GM12878 (cell line): ENCODE results near the gene RALGPS1. TPM values are rescaled to one million over a fixed set of nuclear protein-coding genes. Genes with fewer than 3 reads are reported as not detected.

Source experiments
- ATAC-seq: fragments of 200-7000 bp; cut with Tn5 transposase; 3 replicates; pipeline ENCODE4 v1.9.1; 2020; ENCODE audit warnings: mild to moderate bottlenecking, moderate library complexity
- BruUV-seq: library from RNA; stranded (reverse); fragments of 400-500 nt; replicated peaks from 2 replicates; lab custom pipeline; 2021; lab: Mats Ljungman, UMichigan
- CTCF ChIA-PET: fragments of 300-600 bp; sonication (Branson Sonifier 250); formaldehyde crosslinking; extraction: SDS; loops from one replicate; lab custom pipeline; 2021; ENCODE audit warnings: inconsistent platforms; lab: Yijun Ruan, JAX
- POLR2A ChIA-PET: fragments of 350-600 bp; formaldehyde crosslinking; extraction: SDS; loops from one replicate; lab custom pipeline; 2021; ENCODE audit warnings: inconsistent platforms; lab: Charles Lee
- RAD21 ChIA-PET: fragments of 300-600 bp; sonication (Branson Sonifier 250); formaldehyde crosslinking; loops from one replicate; lab custom pipeline; 2023; ENCODE audit warnings: antibody characterized with exemption; ENCODE audit not compliant: unreplicated experiment; lab: Charles Lee
- SMC1A ChIA-PET: fragments of 300-600 bp; sonication (Branson Sonifier 250); formaldehyde crosslinking; loops from one replicate; lab custom pipeline; 2023; ENCODE audit not compliant: unreplicated experiment, uncharacterized antibody; lab: Charles Lee
- DNase-seq: peaks from one replicate; pipeline ENCODE4 v3.0.0-alpha.2; 2011; ENCODE audit warnings: low read depth, low spot score
- FAIRE-seq: peaks from 3 replicates; lab custom pipeline; 2011; peaks lifted over from hg19 to GRCh38; lab: Jason Lieb, UNC
- H2AFZ ChIP-seq: 2 replicates; pipeline ENCODE4 v1.6.0; 2011; ENCODE audit warnings: low read depth, low read length, control low read depth; ENCODE audit not compliant: control insufficient read depth
- H3K27ac ChIP-seq: 2 replicates; pipeline ENCODE4 v1.5.1; 2011; ENCODE audit warnings: control low read depth; ENCODE audit not compliant: control insufficient read depth, insufficient read depth
- H3K27me3 ChIP-seq, 2 experiments: replicated peaks in 1 of 2; 2 replicates each; pipeline versions ENCODE4 v1.6.0 to v1.6.1; 2011; ENCODE audit warnings: low read length in 1 of 2; ENCODE audit not compliant: control insufficient read depth in 2 of 2, insufficient read depth in 2 of 2
- H3K36me3 ChIP-seq, 2 experiments: 2 replicates each; pipeline ENCODE4 v1.5.1; 2011; ENCODE audit warnings: low read length in 1 of 2; ENCODE audit not compliant: control insufficient read depth in 2 of 2, insufficient read depth in 2 of 2
- H3K4me1 ChIP-seq: 2 replicates; pipeline ENCODE4 v1.6.1; 2011; ENCODE audit warnings: mild to moderate bottlenecking, low read length, moderate library complexity, mixed read lengths; ENCODE audit not compliant: control insufficient read depth, insufficient read depth
- H3K4me2 ChIP-seq: 2 replicates; pipeline ENCODE4 v1.6.0; 2011; ENCODE audit warnings: control low read depth; ENCODE audit not compliant: control insufficient read depth, insufficient read depth
- H3K4me3 ChIP-seq: fragments of 200-600 bp; sonication (generic); 2 replicates; pipeline ENCODE4 v1.5.1; 2016
- H3K79me2 ChIP-seq: 2 replicates; pipeline ENCODE4 v1.6.0; 2011; ENCODE audit warnings: low read length; ENCODE audit not compliant: control insufficient read depth, insufficient read depth
- H3K9ac ChIP-seq: 2 replicates; pipeline ENCODE4 v1.8.0; 2011; ENCODE audit warnings: low read length, control low read depth, mixed read lengths; ENCODE audit not compliant: control insufficient read depth, insufficient read depth
- H3K9me3 ChIP-seq: replicated peaks from 3 replicates; pipeline ENCODE4 v1.5.1; 2011; ENCODE audit warnings: mild to moderate bottlenecking, low read length; ENCODE audit not compliant: control insufficient read depth, insufficient read depth
- H4K20me1 ChIP-seq: 2 replicates; pipeline ENCODE4 v1.6.0; 2011; ENCODE audit not compliant: control insufficient read depth, insufficient read depth
- CUX1 ChIP-seq: IDR thresholded peaks from 2 replicates; pipeline ENCODE4 v1.6.1; 2012; ENCODE audit warnings: improper control_type of control experiment, low read depth, low read length; ENCODE audit not compliant: insufficient replicate concordance
- IKZF1 ChIP-seq: fragments of 450-650 bp; conservative IDR thresholded peaks from 2 replicates; pipeline ENCODE4 v1.6.1; 2017; ENCODE audit warnings: antibody characterized with exemption, mild to moderate bottlenecking
- KDM1A ChIP-seq: fragments of 200-600 bp; sonication (generic); IDR thresholded peaks from 2 replicates; pipeline ENCODE4 v1.6.1; 2016; ENCODE audit warnings: borderline replicate concordance
- NFIC ChIP-seq: IDR thresholded peaks from 2 replicates; pipeline ENCODE4 v1.6.1; 2012; ENCODE audit warnings: low read depth, mild to moderate bottlenecking, inconsistent platforms, low read length, moderate library complexity
- PML ChIP-seq: IDR thresholded peaks from 2 replicates; pipeline ENCODE4 v1.6.1; 2012; ENCODE audit warnings: low read length, inconsistent platforms
- RAD51 ChIP-seq: fragments of 450-650 bp; IDR thresholded peaks from 2 replicates; pipeline ENCODE4 v1.6.1; 2016; ENCODE audit warnings: moderate library complexity, mild to moderate bottlenecking, inconsistent platforms
- RELB ChIP-seq: fragments of 450-650 bp; IDR thresholded peaks from 2 replicates; pipeline ENCODE4 v1.6.1; 2017; ENCODE audit warnings: low read depth, mild to moderate bottlenecking, moderate library complexity
- TBL1XR1 ChIP-seq: IDR thresholded peaks from 2 replicates; pipeline ENCODE4 v1.6.1; 2012; ENCODE audit warnings: low read depth, low read length, improper control_type of control experiment
- WGBS: methylation state at CpG from one replicate; pipeline ENCODE4 v1.1.6; 2016; ENCODE audit warnings: low lambda C conversion rate; ENCODE audit not compliant: insufficient replicate concordance, insufficient coverage; ENCODE audit errors: missing lambda C conversion rate; 5-methylcytosine and 5-hydroxymethylcytosine counted together
- in situ Hi-C: fragments of 300-500 bp; cut with MboI; formaldehyde crosslinking; loops from 9 replicates; pipeline ENCODE4 v1.14.3; 2018; ENCODE audit warnings: mixed read lengths
- intact Hi-C: fragments of 100-400 bp; cut with micrococcal nuclease; formaldehyde crosslinking; loops from one replicate; pipeline ENCODE4 v1.14.2; 2022; ENCODE audit not compliant: unreplicated experiment
- polyA plus RNA-seq, 11 experiments: library from polyadenylated mRNA; depleted of rRNA in 4 of 11; unstranded in 6 of 11; stranded (reverse) in 5 of 11; fragments of >200 nt; fragmentation: Nextera tagmentation in 4 of 11; fragmentation: Illumina TruSeq in 1 of 11; extraction: Ambion mirVana in 4 of 11; extraction: Trizol in 1 of 11; gene quantifications; 1 replicate in 1 of 11; 2 replicates in 10 of 11; pipeline versions ENCODE4 v1.2.1 to v1.2.3, GENCODE V29; 2011 to 2016; ENCODE audit warnings: inconsistent platforms in 2 of 11, missing spikeins in 2 of 11, low read depth in 1 of 11
- total RNA-seq, 4 experiments: library from RNA; depleted of rRNA in 3 of 4; stranded (reverse); fragments of >200 nt in 3 of 4; fragmentation: Illumina TruSeq in 1 of 4; extraction: Trizol in 1 of 4; gene quantifications; 2 replicates each; pipeline versions ENCODE4 v1.2.1 to v1.2.3, GENCODE V29; 2013 to 2021

RALGPS1 gene
- total and polyA plus RNA-seq, 10 of the 15 experiments (the other 5 are each of a cell fraction or from before 2014, with no cell fraction given): 0.13 to 5.6 (median 2.7) TPM

- TF ChIP-seq CUX1: no peak
Measured at GRCh38 chr9:127201731-127202130, 287.1 kb downstream of the RALGPS1 start (continued).

- in situ Hi-C loops: no loop called here
- ChIA-PET RAD21 (interaction anchor here (1.3 to 11.3 kb wide), 2 partner anchors 35 to 257 kb away, joined by 3 to 226 read pairs; no protein-coding TSS in a partner anchor), SMC1A (interaction anchor here (9.4 kb wide), 1 partner anchor 236 kb away, joined by 124 read pairs; no protein-coding TSS in a partner anchor), CTCF (interaction anchor here (0.6 to 11.7 kb wide), 5 partner anchors 32 to 262 kb away, joined by 3 to 174 read pairs (median 5); no protein-coding TSS in a partner anchor), POLR2A (no interaction called here)
- Histone ChIP-seq H2AFZ (no peak overlapping the region), H3K36me3 (no peaks in the 10 kb centered on the region), H3K79me2 (no peaks in the 10 kb centered on the region), H3K27ac (no peak overlapping the region), H4K20me1 (no peaks in the 10 kb centered on the region), H3K27me3 (no peaks in the 10 kb centered on the region), H3K4me2 (no peak overlapping the region), H3K9ac (no peak overlapping the region), H3K4me3 (no peak overlapping the region), H3K4me1 (peaks cover 6% of the 10 kb centered on the region), H3K9me3 (no peaks in the 10 kb centered on the region)
- intact Hi-C loops: no loop called here
- WGBS: 75% methylated on average over 11 of the region's 11 CpGs
- no peak for TF ChIP-seq IKZF1
- no peak for TF ChIP-seq TBL1XR1
- TF ChIP-seq NFIC: no peak
- TF ChIP-seq RELB: no peak
- no peak for TF ChIP-seq KDM1A
- TF ChIP-seq RAD51: no peak
- no peak for TF ChIP-seq PML
- no peak for ATAC-seq
- no TSS peak for BruUV-seq
- no peak for FAIRE-seq
- DNase-seq: no peak
Measured at GRCh38 chr9:127202461-127203169, 288.0 kb downstream of the RALGPS1 start.
